ENCODE results near the gene C17orf100.

The C17orf100 gene

DNA sequence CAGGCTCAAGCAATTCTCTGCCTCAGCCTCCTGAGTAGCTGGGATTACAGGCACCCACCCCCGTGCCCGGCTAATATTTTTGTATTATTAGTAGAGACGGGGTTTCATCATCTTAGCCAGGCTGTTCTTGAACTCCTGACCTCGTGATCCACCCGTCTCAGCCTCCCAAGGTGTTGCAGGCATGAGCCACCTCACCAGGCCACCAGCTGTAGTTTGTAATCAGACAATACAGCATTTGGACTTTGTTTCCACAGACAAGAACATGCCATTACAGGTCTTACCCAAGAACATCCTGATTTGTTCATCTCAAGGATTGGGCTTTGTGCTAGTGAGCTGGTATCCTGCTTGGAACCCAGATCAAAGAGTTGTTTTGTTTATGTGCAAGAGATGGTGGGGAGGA, 30.1 kb downstream of the C17orf100 start:
- no peak for TF ChIP-seq CTCF (IDR thresholded peaks at IDR 0.05; ENCODE audit: control insufficient read depth, insufficient read depth, low read depth, low read length, missing control alignments)
- DNase-seq (ENCODE audit: low read depth): no peak
- H3K4me3 ChIP-seq (ENCODE audit: control insufficient read depth, low read depth, low read length): no peak overlapping the region

DNA sequence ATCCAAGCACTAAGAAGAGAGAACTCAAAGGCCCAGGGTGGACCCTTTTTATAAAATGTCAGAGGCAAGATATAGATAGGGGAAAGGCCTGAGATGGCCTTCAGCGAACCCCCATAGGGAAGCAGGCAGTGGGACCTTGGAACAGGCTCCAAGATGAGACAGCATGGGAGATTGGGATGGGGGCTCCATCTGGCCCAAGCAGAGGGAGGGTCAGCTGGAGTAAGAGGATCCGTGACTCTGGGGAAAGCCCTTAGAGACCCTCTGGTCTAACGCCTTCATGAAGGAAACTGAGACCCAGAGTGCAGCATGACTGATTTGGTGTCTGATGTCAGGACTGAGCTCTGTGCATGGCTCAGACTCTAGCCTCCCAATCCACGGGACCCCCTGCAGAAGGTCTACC, 30.8 kb downstream of the C17orf100 start:
- TF ChIP-seq CTCF (IDR thresholded peaks at IDR 0.05; ENCODE audit: control insufficient read depth, insufficient read depth, low read depth, low read length, missing control alignments): no peak
- H3K4me3 ChIP-seq (ENCODE audit: control insufficient read depth, low read depth, low read length): no peak overlapping the region
- no peak for DNase-seq (ENCODE audit: low read depth)

GRCh38 chr17:6683081-6683684, 31.6 kb downstream of the C17orf100 start:
- no peak overlapping the region for H3K4me3 ChIP-seq (ENCODE audit: control insufficient read depth, low read depth, low read length)
- DNase-seq (ENCODE audit: low read depth): no peak
- no peak for TF ChIP-seq CTCF (IDR thresholded peaks at IDR 0.05; ENCODE audit: control insufficient read depth, insufficient read depth, low read depth, low read length, missing control alignments)

DNA sequence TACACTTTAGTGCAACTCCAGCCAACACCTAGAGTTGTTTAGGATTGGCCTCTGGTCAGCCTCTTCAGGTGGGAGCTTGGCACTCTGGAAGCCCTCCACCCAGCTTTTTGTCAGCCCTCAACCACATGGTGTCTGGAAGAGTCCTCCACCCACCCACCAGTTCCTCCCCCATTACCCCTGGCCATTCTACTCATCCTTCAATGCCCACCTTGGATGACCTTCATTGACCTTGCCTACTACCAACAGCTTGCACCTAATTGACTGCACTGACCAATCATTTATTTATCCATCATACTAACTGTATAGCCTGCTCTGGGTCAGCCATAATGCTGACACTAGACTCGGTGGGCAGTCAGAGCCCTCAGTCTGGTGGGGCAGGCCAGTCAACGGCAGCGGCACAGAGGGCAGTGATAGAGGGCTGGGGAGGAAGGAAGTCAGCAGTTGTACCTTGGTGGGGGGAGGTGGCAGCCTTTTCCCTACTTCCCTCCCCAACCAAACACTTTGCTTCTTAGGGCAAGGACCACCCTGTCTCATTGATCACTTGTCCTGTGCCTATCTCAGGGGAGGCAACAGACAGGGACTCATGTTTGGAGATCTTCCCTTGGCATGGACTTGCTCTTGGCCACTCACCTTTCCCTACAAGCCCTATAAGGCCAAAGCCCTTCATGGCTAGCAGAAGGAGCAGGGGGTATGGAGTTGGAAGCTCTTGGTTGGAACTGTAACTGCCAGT, 32.3 kb downstream of the C17orf100 start:
- no peak for TF ChIP-seq CTCF (IDR thresholded peaks at IDR 0.05; ENCODE audit: control insufficient read depth, insufficient read depth, low read depth, low read length, missing control alignments)
- H3K4me3 ChIP-seq (ENCODE audit: control insufficient read depth, low read depth, low read length): no peak overlapping the region
- no peak for DNase-seq (ENCODE audit: low read depth)

GRCh38 chr17:6684460-6684783, 32.9 kb downstream of the C17orf100 start:
- no peak for TF ChIP-seq CTCF (IDR thresholded peaks at IDR 0.05; ENCODE audit: control insufficient read depth, insufficient read depth, low read depth, low read length, missing control alignments)
- no peak overlapping the region for H3K4me3 ChIP-seq (ENCODE audit: control insufficient read depth, low read depth, low read length)
- no peak for DNase-seq (ENCODE audit: low read depth)

DNA sequence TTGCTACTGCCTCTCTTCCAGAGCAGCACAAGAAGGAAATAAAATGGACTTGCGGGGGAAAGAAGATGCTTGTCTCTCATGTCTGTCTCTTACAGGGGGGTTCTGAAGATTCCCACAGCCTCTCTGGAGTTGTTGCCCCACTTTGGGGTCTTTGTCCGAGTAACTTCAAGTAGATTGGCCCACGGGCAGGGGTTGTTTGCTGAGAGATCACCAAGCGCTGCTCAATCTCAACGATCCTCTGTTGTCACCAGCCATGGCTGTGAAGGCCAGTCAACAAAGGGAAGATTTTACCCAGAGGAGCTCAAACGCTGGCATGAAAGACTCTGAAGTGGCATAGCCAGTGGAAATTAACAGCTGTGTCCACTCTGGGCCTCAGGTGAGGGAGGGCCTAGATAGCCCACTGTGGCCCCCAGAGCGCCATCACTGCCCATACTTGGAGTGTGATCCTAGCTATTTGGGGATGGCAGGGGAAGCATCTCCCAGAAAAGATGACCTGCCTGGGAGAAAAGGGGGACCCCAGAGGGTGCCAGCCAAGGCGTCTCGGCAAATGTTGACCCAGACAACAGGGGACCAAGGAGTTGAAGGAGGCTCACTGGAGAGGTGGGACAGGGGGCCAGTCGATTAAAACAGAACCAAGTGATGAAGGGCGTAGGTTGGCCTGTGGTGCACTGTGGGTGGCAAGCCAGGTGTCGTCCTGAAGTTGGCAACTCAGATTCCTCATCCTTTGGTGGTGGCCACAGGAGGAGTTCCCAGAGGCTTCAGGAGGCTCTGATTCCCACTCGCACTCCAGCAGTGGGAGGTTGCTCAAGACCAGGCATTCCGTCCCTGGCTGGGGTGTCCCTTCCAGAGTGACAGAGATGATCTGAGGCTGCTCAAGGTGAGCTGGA, 33.6 kb downstream of the C17orf100 start:
- no peak overlapping the region for H3K4me3 ChIP-seq (ENCODE audit: control insufficient read depth, low read depth, low read length)
- no peak for TF ChIP-seq CTCF (IDR thresholded peaks at IDR 0.05; ENCODE audit: control insufficient read depth, insufficient read depth, low read depth, low read length, missing control alignments)
- no peak for DNase-seq (ENCODE audit: low read depth)

All from AG09309 (cell line).